ENCODE data around the gene KCNIP3.
"Not testable (repeated sequence)": the region's sequence is repeated elsewhere in the genome, so short reads cannot be mapped to it uniquely, and the experiment has no call there.

KCNIP3 gene

DNA sequence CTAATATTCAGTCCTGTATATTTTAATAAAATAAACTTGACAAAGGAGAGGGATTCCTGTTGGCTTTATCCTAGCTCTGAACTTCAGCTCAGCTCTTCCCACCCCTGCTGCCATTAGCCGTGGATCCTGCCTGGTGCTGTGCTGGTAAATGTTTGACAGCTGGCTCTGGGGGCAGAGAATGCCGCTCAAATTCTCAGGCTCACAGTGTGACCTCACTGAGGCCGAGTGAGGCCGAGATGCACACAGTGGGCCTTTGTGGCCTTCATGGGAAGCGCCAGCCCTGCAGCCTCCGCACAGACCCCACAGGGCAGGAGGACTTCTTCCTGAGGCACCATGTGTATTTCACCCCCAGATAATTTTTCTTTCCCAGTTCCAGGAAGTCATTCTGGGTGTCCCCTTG is 88.9 kb downstream of the KCNIP3 start:
- DNase-seq (ENCODE audit: low read depth in 2 of 2) = no peak

DNA sequence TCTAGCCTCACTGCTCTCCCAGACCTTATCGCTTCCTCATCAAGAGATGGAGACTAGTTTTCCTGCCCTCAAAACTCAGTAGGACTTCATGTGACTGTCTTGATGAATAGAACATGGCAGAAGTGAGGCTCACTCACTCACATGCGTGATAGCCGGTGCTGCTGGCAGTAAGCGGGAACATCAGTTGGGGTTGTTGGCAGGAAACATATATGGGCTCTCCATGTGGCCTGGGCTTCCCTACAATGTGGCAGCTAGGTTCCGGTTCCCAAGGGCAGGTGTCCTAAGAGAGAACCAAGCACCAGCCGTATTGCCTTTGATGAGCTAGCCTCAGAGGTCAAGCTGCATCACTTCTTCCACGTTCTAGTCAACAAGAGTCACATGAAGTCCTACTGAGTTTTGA is 90.2 kb downstream of the KCNIP3 start:
- no peak for DNase-seq (ENCODE audit: low read depth in 2 of 2)

DNA sequence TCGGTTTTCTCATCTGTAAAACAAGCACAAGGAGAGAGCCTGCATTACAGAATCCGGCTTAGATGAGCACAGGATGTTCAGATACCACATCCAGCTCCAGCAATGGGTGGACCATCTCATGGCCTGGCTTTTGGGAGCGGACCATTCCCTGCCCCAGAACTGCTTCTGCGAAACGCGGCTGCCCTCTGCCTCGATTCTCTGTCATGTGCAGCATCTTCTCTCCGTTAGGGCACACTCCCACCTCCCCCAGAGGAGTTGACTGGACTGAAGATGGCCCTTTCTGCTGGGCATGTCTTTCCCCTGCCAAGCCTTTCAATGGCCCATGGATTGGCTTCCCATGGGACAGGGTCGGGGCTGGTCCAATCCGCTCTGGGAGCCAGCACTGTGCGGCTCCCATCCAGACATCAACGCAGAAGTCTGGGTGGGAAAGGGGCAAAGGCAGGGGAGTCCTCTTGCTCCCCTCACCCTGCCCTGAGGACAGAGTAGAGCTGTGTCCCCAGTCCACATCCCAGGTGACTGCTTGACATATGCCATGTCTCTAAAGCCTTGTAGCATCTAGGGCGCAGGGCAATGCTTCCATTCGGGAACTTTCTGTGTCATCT is 91.0 kb downstream of the KCNIP3 start:
- DNase-seq (ENCODE audit: low read depth in 2 of 2) = no peak

DNA sequence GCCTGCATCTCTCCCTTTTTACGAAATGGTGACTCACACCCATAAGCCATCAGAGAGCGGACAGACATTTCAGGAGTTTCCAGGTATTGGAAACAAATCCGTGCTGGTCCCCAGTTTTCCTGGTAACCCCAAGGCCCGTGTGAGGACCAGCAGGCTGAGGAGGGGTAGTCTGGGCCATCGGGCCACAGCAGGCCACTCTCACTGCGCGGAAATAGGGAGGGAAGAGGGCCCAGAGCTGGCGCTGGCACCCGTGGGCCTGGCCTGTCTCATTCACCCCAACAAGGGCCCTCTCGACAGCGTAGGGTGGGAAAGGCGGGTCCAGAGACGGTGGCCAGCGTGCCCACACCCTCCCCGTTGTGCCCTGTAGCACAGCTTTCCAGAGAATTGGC is 91.7 kb downstream of the KCNIP3 start:
- DNase-seq (ENCODE audit: low read depth in 2 of 2) = no peak

DNA sequence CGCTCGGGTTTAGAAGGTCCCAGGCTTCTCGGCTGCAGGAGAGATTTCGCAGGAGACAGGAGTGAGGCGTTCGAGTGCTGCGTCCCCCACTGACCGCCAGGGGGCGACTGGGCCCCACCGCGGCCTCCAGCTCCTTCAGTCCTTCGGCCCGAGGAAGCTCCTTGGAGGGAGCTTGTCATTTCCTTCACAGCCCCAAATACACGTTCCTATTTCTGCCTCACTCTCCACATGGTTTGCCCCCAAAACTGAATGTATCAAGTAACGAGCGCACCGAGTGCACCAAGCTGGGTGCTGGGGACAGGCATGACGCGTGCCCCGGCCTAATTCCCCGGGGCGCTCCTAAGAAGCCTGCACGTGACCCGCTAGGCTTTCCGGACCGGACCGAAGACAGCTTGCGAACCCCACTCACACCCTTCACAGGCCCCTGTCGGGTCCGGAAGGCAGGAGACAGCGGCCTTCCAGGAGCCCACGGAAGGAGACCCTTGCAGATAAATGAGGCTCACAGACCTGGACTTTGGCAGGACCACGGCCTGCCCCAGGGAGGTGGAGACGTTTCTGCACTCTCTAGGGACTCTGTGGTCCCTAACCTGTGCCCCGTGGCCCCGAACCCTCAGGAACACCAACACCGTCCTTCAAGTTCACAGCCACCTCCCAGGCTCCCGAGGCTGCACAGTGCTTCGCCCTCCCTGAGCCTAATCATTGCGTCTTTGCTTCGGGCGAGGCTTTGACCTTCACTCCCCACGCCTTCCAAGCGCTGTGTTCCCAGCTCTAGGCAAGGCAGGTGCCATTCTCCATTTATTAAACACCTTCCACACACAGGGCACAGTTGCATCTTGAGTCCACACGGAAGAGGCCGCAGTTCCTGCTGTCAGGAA is 92.3 kb downstream of the KCNIP3 start:
- DNase-seq (ENCODE audit: low read depth in 2 of 2) = peak in 1 of 2 donors; percentile 12

DNA sequence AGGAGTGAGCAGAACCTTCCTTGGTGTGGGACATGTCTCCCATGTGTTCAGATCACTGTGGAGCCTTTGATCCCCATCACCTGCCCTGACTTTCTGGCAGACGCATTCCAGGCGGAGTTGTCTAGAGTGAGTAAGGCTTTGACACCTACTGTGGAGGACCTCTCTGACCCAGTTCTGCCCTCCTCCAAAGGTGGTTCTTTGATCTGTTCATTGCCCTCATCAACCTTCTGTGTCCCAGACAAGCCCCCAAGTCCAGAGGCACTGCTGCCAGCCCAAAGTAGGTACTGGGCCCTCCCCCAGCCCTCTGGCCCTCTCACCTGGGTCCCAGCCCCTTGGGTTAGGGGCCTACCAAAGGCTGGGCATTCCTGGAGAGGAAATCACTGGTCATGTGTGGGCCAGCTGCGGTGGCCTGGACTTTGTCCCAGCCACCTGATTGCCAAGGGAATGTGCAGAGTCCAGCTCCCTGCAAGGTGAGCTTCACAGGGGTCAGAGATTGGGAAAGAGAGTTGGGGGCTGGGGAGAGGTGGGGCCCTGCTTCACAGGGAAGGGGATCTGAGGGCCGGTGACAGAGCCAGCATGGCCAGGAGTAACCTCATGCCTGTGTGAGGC is 93.2 kb downstream of the KCNIP3 start:
- DNase-seq (ENCODE audit: low read depth in 2 of 2) = no peak

DNA sequence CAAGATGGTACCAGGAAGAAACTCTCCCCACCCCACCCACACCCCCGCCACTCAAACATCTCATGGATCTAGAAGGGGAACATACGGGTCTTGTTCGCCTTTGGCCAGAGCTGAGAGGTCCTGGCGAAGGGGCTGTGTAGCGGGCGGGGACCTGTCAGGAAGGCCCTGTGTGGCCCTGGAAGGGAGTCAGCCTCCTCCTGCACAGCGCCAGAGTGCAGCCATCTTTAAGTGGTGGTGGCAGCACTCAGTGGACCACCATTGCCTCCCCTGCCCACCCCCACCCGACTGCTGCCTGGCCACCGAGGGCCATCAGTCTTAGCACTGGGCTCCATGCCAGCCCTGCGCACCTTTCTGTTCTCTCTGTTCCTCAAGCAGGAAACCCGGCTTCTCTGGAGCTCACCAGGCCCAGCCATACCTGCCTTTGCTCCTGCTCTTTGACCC is 93.8 kb downstream of the KCNIP3 start:
- DNase-seq (ENCODE audit: low read depth in 2 of 2) = no peak

DNA sequence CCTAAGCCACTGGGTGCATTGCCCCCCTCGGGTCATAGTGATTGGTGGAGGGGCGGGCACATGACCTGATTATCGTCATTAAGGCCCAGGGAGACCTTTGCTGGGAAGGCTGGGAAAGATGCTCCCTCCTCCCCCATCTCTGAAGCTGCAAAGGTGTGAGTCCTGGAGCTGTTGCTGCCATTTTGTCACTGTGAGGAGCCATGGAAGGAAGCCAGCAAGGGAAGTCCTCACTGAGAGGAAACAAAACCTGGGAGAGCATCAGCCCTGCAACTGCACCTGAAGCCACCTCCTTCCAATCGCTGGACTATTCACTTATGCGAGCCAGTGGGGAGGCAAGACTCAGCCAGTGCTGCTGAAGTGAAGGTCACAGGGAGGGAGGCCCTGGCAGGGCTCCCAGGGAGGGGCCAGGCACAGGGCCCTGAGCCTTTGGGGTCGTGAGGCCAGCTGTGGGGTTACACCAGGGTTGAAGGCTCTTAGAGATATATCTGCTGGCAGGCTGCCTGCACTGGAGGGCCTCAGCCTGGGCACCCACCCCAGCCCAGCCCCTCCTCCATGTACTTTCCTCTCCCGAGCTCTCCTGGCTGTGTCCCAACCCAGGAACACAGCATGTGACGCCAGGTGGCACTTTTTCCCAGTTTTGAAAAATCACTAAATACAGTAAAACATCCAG is 94.6 kb downstream of the KCNIP3 start:
- no peak for DNase-seq (ENCODE audit: low read depth in 2 of 2)

DNA sequence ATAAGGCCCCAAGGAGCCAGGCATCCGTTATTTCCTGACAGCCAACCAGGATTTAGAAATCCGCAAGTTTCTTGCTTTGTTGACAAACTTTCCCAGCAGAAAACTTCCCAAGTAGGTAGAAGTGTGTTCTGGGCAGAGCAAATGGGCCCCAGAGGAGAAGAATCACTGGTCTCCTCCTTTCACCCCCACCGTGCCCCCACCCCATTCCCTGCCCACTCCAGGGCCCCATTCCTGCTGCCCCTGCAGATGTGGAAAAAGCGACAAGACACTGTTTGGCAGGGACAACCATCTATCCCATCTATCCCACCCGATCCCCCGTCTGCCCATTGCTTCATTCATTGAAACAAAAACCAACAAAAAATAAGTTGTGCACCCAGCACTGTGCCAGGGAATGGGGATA is 95.2 kb downstream of the KCNIP3 start:
- no peak for DNase-seq (ENCODE audit: low read depth in 2 of 2)

DNA sequence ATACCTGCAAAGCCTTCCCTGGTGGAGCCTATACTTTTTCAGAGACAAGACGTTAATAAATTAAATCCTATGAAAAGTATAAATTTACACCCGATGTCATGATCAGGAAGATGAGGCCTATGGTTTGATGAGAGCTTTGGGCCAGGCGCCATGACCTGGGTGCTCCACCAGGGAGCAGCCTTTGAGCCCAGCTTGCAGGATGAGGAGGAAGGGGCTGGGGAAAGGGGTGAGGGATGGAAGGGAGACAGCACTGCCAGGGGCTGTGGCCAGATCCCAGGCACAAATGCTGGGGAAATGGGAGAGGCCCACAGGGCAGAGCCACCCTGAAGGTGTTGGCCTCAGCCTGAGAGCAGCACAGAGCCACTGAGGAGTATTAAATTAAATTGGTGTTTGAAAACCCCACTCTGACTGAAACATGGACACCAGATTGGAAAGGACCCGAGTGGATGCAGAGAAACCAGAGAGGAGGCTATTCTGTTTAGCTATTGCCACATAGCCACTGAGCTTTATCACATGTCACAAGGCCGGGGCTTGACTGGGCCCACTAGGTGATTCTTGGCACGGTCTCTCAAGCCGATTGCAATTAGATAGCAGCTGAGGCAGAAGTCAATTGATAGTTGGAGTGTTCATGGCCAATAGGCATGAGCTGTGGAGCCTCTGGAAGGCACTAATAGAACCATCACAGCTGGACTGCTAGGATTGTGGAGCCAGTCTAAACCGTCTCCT is 95.7 kb downstream of the KCNIP3 start:
- no peak for DNase-seq (ENCODE audit: low read depth in 2 of 2)

DNA sequence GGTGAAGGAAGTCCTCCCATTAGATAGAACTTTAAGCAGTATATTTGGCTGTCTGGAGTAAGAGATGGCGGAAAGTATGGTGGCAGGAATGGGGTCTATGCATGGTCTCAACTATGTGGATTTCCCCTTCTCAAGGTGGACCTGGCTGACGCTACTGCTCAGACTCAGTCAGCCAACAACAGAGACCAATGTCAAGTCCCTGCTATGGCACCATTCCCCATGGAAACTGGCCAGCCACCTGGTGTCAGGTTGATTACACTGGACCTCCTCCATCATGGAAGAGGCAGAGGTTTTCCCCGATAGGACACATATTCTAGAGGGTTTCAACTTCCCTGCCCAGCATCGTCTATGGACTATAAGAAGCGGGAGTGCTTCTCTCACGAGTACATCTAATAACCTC is 96.8 kb downstream of the KCNIP3 start:
- no peak for DNase-seq (ENCODE audit: low read depth in 2 of 2)

DNA sequence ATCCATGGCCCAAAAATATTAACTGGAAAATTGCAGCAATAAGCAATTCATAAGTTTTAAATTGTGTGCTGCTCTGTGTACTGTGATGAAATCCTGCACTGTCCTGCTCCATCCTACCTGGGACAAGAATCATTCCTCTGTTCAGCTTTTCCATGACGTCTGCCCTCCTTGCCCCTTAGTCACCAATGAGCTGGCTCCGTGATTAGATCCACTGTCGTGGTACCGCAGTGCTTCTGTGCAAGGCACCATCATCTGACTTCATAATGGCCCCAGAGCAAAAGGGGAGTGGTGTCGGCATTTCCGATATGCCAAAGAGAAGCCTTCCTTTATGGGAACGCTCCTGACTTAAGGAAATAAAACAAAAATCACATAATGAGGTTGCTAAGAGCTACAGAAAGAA is 101.9 kb downstream of the KCNIP3 start:
- no peak for DNase-seq (ENCODE audit: low read depth in 2 of 2)

DNA sequence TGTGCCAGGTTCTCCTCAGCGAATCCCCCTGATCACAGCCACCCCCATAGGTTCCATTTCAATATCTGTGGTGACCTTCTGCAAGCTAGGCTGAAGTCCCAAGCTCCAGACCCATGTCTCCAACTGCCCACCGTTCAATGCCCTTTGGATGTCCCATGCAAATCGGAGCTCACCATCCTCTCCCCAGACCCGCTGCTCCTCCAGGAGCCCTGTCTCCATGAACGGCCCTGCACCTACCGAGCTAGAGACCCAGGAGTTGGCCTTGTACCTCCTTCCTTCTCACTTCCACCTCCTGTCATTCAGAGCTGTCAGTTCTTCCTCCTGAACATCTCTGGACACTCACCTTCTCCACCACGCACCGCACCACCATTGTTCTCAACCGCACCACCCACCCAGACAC is 104.3 kb downstream of the KCNIP3 start:
- DNase-seq (ENCODE audit: low read depth in 2 of 2) = no peak

DNA sequence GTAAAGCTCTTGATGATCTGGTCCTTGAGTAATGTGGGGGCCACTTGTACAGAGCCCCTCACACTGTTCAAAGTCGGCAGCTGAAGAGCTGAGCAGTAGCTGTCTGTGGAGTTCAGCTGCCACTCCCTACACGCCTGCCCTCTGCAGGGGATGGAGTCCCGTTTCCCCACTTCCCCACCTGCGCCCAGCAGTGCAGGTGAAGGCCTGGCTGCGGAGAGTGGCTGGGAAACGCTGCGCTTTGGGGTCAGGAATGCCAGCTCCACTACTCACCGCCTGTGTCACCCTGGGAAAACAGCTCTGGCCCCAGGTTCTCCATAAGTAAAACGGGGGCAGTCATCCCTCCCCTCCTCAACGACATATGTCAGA is 104.8 kb downstream of the KCNIP3 start:
- not testable (repeated sequence) for DNase-seq (ENCODE audit: low read depth in 2 of 2)

DNA sequence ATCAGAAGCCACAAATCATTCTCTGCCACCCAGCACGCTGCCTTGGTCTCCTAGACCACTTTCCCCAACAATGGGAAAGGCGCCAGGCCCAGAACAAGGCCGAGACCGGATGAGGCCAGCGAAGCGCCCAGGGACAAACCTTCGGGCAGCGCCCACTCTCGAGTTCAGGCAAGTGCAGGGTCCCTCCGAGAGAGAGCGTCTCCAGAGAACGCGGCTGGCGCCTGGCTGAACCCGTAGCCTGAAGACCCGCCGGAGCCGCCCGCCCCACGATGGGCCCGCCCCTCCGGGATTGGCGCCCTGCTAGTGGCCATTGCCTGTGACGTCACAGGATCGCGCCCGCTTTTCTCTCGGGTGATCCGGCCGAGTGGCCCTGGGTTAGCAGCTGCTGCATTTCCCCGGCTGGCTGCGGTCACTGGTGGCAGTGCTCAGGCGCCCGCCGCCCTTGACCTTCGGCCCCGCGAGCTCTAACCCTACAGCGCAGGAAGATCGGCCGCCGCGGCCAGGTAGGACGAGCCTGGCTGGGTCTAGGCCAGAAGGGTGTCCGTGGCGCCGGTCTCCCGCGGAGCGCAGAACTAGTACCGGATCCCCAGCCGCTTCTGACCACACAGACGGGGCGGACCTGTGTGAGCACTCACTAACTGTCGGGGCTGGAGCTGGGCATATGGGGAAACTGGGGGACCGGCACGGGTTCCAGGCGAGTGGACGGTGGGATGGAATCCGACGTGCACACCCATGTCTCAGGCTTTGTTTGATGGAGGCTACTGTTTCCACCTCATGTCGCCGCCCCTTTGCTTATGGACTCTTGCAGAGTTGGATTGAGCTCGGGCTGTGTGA is 105.4 kb downstream of the KCNIP3 start, which contains the start of gene FAHD2A:
TSS of gene FAHD2A (plus strand) at position 339 of the 834 bp plus-strand sequence. CDS start 2,851 bp downstream, outside the sequence.
- DNase-seq (ENCODE audit: low read depth in 2 of 2) = peak; percentile 89 to 91

DNA sequence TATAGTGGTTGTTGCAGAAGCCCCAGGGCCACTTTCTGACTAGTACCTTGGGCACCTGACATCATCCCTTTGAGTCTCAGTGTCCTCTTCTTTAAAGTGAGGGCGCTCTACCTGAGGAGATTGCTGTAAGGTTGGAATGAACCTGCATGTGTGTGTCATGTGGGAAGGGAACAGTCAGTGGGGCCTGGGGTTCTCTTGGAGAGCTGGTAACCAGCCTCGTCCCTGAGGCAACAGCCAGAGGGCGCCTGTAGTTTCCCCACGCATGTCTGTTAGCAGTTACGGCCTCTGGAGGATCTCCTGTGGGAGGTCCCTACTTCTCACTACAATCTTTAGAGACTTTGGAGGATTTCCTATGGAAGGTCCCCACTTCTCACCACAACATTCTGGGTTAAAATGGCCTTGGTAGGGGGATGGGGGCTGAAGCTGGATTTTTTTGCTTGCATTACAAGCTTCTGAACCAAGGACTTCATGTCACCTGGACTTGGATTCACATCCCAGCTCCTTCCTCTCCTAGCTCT is 106.1 kb downstream of the KCNIP3 start:
- DNase-seq (ENCODE audit: low read depth in 2 of 2) = not testable (repeated sequence)

DNA sequence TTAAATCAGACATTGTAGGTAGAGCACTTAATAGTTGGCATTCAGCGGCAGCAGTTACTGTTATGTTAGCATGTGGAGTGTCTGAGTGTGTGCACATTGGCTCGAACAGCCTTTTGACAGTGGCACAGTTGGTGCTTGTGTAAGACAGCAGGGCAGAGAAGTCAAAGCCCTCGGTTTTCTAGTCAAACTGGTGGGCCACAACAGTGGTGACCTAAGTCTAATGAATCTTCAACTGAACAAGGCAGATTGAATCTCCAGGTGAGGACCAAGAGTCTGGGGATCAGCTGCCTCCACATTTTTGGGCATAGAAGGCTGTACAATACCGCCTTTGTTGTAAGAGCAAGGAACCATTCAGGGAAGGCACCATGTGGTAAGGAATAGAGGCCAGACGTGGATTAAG is 106.7 kb downstream of the KCNIP3 start:
- DNase-seq (ENCODE audit: low read depth in 2 of 2) = not testable (repeated sequence)

DNA sequence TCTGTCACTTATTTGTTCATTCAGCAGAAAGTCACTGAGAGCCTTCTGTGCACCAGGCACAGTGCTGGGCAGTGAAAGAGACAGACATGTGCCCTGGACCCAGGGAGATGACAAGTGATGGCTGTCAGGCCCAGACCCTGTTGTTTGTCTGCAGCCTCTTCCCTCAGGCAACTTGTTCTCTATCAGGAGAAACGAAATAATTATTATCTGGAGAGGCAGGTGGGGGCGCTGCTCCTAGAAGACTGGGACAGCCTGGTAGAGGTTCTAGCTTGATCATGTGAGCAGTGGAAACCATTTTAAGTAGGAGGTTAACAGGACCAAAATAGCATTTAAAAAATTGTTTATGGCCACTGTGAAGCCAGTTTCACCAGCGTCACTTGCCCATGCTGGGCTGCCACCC is 107.5 kb downstream of the KCNIP3 start:
- not testable (repeated sequence) for DNase-seq (ENCODE audit: low read depth in 2 of 2)

DNA sequence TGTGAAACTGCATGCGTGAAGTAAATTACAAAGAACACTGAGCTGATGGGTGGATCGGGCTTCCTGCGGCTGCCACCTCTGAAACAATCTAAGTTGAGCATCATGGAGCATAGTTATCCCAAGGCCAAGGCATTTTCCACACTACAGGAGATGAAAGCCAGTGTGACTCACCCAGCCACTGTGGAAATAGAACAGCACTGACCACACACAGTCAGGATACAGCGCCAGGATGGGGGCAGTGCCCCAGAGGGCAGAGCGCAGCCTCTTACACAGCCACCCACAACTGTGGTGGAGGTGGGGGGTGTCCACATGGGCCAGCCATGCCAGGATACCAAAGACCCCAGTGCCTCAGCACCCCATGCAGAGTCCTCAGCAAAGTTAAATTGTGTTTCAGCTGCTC is 114.1 kb downstream of the KCNIP3 start:
- not testable (repeated sequence) for DNase-seq (ENCODE audit: low read depth in 2 of 2)

DNA sequence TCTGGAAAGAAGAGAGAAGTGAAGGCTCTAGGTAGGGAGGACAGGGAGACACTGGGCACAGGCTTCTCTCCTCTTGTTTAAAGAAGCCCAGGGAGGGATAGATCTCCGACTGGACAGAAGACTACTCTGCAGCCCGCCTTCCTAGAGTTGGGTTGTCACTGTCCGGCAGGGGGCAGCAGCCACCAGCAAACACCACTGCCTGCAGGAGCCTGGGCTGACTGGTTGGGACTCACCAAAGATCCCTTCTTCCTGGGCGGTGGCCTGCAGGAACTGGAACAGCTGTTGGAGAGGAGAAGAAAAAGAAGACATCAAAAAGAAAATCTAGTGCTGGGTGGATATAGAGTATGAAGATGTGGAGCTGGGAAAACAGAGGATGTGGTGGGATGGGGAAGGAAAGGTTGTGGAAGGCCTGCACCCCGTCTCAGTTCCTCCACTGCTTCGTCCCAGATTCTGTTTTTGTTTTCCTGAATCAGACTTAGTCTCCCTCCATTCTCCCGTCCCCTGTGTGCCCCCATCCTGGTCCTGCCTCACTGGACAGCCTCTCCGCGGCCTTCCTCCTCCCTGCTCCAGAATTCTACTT is 117.0 kb downstream of the KCNIP3 start:
- peak in 1 of 2 donors; percentile 33 for DNase-seq (ENCODE audit: low read depth in 2 of 2)

Data from activated CD8-positive, alpha-beta memory T cell treated with anti-CD3 and anti-CD28 coated beads for 4 hours (primary cell).